OCI-LY3 (cell line): ENCODE measurements around the gene NUDT4.
"Not testable (repeated sequence)": the region's sequence is repeated elsewhere in the genome, so short reads cannot be mapped to it uniquely, and the experiment has no call there.

Experiments used
- EZH2phosphoT487 ChIP-seq: fragments of 200-600 bp; shearing (Covaris generic); IDR thresholded peaks from 2 replicates; pipeline ENCODE4 v1.6.1; 2018; ENCODE audit warnings: antibody characterized with exemption, mixed run types, low read depth
- TF ChIP-seq, protein P1 (sequence below): fragments of 200-600, 300-600 bp; sonication (generic); IDR thresholded peaks from 2 replicates; pipeline ENCODE4 v1.5.1; 2014; ENCODE audit warnings: antibody characterized with exemption, low read length, low read depth

DNA sequence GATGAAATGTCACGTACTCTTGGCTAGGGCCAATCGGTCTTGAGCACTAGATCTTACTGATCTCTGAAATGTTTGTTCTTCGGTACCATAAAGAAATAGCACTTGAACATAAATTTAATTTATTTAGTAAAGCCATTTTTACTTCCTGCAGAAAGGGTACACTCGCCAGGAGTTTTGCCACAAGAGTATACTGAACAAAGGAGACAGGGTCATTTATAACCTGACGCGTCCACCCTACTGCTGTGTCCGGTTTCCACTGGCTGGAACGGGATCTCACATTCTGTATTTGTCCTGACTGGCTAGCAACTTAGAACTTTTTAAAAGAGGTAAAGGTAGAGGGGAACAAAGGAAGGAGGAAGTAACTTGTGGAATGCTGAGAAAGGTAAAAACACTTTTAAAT, 34.7 kb downstream of the NUDT4 start:
- TF ChIP-seq EZH2phosphoT487, result not testable (repeated sequence)
- TF ChIP-seq, protein P1, sequence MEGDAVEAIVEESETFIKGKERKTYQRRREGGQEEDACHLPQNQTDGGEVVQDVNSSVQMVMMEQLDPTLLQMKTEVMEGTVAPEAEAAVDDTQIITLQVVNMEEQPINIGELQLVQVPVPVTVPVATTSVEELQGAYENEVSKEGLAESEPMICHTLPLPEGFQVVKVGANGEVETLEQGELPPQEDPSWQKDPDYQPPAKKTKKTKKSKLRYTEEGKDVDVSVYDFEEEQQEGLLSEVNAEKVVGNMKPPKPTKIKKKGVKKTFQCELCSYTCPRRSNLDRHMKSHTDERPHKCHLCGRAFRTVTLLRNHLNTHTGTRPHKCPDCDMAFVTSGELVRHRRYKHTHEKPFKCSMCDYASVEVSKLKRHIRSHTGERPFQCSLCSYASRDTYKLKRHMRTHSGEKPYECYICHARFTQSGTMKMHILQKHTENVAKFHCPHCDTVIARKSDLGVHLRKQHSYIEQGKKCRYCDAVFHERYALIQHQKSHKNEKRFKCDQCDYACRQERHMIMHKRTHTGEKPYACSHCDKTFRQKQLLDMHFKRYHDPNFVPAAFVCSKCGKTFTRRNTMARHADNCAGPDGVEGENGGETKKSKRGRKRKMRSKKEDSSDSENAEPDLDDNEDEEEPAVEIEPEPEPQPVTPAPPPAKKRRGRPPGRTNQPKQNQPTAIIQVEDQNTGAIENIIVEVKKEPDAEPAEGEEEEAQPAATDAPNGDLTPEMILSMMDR, result not testable (repeated sequence)
